Astrocyte (in vitro differentiated cells and primary cell): Measurements from ENCODE around the gene SLC17A7. TPM values are rescaled to one million over a fixed set of nuclear protein-coding genes. Genes with fewer than 3 reads are reported as not detected.

ENCODE experiments used
- DNase-seq: peaks from one replicate; pipeline ENCODE4 v3.0.0-alpha.2; 2010; ENCODE audit warnings: low read depth
- FAIRE-seq: peaks from 2 replicates; lab custom pipeline; 2011; peaks lifted over from hg19 to GRCh38; lab: Jason Lieb, UNC
- H2AFZ ChIP-seq: 2 replicates; pipeline ENCODE4 v1.6.0; 2012; ENCODE audit warnings: low read depth, low read length, inconsistent platforms
- H3K27ac ChIP-seq: 2 replicates; pipeline ENCODE4 v1.5.1; 2011; ENCODE audit warnings: low read depth, low read length, inconsistent platforms
- H3K27me3 ChIP-seq: 2 replicates; pipeline ENCODE4 v1.6.0; 2011; ENCODE audit warnings: low read length, inconsistent platforms; ENCODE audit not compliant: insufficient read depth
- H3K36me3 ChIP-seq: 2 replicates; pipeline ENCODE4 v1.5.1; 2011; ENCODE audit warnings: low read length, inconsistent platforms; ENCODE audit not compliant: insufficient read depth
- H3K4me1 ChIP-seq: 2 replicates; pipeline ENCODE4 v1.5.1; 2011; ENCODE audit warnings: low read length, inconsistent platforms; ENCODE audit not compliant: insufficient read depth
- H3K4me2 ChIP-seq: 2 replicates; pipeline ENCODE4 v1.6.0; 2012; ENCODE audit warnings: low read length, inconsistent platforms
- H3K4me3 ChIP-seq: 2 replicates; pipeline ENCODE4 v1.5.1; 2011; ENCODE audit warnings: low read depth, mild to moderate bottlenecking, low read length, inconsistent platforms; ENCODE audit not compliant: insufficient read depth
- H3K79me2 ChIP-seq: 2 replicates; pipeline ENCODE4 v1.6.0; 2012; ENCODE audit warnings: mild to moderate bottlenecking, low read length, inconsistent platforms; ENCODE audit not compliant: insufficient read depth
- H3K9ac ChIP-seq: 2 replicates; pipeline ENCODE4 v1.6.0; 2012; ENCODE audit warnings: mild to moderate bottlenecking, low read length, inconsistent platforms
- H3K9me3 ChIP-seq: 2 replicates; pipeline ENCODE4 v1.5.1; 2012; ENCODE audit warnings: low read depth, mild to moderate bottlenecking, low read length, inconsistent platforms; ENCODE audit not compliant: insufficient read depth
- H4K20me1 ChIP-seq: 2 replicates; pipeline ENCODE4 v1.6.0; 2012; ENCODE audit warnings: low read length, inconsistent platforms; ENCODE audit not compliant: insufficient read depth
- H3K27ac Mint-ChIP-seq: one replicate; pipeline ENCODE4 v1.8.0; 2021; ENCODE audit warnings: mild to moderate bottlenecking, mixed read lengths; ENCODE audit not compliant: unreplicated experiment
- H3K27me3 Mint-ChIP-seq: one replicate; pipeline ENCODE4 v1.8.0; 2021; ENCODE audit warnings: low read depth, mixed read lengths; ENCODE audit not compliant: unreplicated experiment
- H3K36me3 Mint-ChIP-seq: one replicate; pipeline ENCODE4 v1.8.0; 2021; ENCODE audit warnings: low read depth, mixed read lengths; ENCODE audit not compliant: unreplicated experiment
- H3K4me1 Mint-ChIP-seq: one replicate; pipeline ENCODE4 v1.8.0; 2021; ENCODE audit warnings: low read depth, mixed read lengths; ENCODE audit not compliant: unreplicated experiment
- H3K4me3 Mint-ChIP-seq: one replicate; pipeline ENCODE4 v1.8.0; 2021; ENCODE audit warnings: mild to moderate bottlenecking, moderate library complexity, mixed read lengths; ENCODE audit not compliant: unreplicated experiment
- H3K9me3 Mint-ChIP-seq: one replicate; pipeline ENCODE4 v1.8.0; 2021; ENCODE audit warnings: mild to moderate bottlenecking, mixed read lengths; ENCODE audit not compliant: unreplicated experiment
- EZH2 ChIP-seq: IDR thresholded peaks from 2 replicates; pipeline ENCODE4 v1.6.1; 2012; ENCODE audit warnings: mild to moderate bottlenecking, low read length, inconsistent platforms; ENCODE audit not compliant: insufficient read depth
- total RNA-seq: library from RNA; stranded (reverse); gene quantifications from 2 replicates; pipeline ENCODE4 v1.2.1, GENCODE V29; 2021
- TF ChIP-seq, protein P1 (sequence below): IDR thresholded peaks from 2 replicates; pipeline ENCODE4 v1.5.1; 2011; ENCODE audit warnings: low read depth, mild to moderate bottlenecking, inconsistent platforms, low read length, moderate library complexity; ENCODE audit not compliant: insufficient read depth

The SLC17A7 gene
- total RNA-seq, 1 donor from 2014 or later = 0.16 TPM

DNA sequence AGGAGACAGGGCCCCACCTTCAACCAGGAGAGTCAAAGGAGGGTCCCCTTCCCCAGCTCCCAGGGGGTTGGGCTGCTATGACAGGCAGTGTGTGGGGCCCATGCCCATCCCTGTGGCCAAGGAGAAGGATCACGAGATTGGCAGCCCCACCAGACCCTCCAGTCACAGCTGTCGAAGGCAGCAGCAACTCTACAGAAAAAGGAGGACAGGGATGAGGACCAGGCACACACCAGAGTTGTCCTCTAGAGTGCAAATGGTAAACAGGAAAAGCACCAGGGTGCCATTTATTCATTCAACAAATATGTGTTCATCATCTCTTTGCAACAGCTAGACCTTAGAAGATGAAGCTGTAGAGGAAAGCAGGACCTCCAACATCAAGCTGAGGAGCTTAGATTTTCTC is 22.2 kb downstream of the SLC17A7 start:
- Histone ChIP-seq H3K9me3 (no peaks in the 10 kb centered on the region), H3K9ac (no peak overlapping the region), H2AFZ (no peak overlapping the region), H4K20me1 (peaks cover 7% of the 10 kb centered on the region), H3K79me2 (no peaks in the 10 kb centered on the region), H3K27me3 (peaks cover 67% of the 10 kb centered on the region), H3K4me2 (no peak overlapping the region), H3K36me3 (no peaks in the 10 kb centered on the region), H3K27ac (no peak overlapping the region), H3K4me1 (peaks cover 4% of the 10 kb centered on the region), H3K4me3 (no peak overlapping the region)
- H3K9me3 Mint-ChIP-seq = no peaks in the 10 kb centered on the region
- DNase-seq (no peak), FAIRE-seq (no peak)
- peaks cover 79% of the 10 kb centered on the region for H3K27me3 Mint-ChIP-seq
- H3K36me3 Mint-ChIP-seq = peaks cover 3% of the 10 kb centered on the region
- no peak overlapping the region for H3K27ac Mint-ChIP-seq
- TF ChIP-seq, protein P1, sequence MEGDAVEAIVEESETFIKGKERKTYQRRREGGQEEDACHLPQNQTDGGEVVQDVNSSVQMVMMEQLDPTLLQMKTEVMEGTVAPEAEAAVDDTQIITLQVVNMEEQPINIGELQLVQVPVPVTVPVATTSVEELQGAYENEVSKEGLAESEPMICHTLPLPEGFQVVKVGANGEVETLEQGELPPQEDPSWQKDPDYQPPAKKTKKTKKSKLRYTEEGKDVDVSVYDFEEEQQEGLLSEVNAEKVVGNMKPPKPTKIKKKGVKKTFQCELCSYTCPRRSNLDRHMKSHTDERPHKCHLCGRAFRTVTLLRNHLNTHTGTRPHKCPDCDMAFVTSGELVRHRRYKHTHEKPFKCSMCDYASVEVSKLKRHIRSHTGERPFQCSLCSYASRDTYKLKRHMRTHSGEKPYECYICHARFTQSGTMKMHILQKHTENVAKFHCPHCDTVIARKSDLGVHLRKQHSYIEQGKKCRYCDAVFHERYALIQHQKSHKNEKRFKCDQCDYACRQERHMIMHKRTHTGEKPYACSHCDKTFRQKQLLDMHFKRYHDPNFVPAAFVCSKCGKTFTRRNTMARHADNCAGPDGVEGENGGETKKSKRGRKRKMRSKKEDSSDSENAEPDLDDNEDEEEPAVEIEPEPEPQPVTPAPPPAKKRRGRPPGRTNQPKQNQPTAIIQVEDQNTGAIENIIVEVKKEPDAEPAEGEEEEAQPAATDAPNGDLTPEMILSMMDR = no peak
- no peak overlapping the region for H3K4me3 Mint-ChIP-seq
- H3K4me1 Mint-ChIP-seq = peaks cover 4% of the 10 kb centered on the region

DNA sequence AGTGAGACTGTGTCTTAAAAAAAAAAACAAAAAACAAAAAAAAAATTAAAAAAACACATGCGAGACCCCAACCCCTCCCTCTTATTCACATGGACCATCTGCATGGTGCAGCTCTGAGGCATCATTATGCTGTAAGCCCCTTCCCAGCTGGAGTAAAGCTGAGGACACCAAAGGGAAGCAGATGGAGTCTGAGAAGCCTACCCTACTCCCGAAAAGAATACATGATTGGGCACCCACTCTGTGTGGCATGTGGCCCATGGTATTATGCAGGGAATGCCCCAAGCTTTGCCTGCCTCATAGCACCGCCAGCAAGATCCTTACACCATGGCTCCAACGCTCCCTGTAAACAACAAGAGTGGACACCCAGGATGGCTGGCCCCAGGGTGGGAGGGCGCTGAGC is 22.8 kb downstream of the SLC17A7 start:
- Histone ChIP-seq H3K4me3 (no peak overlapping the region), H3K27me3 (peaks cover 61% of the 10 kb centered on the region), H2AFZ (no peak overlapping the region), H3K9ac (no peak overlapping the region), H3K4me1 (peaks cover 4% of the 10 kb centered on the region), H3K79me2 (no peaks in the 10 kb centered on the region), H3K4me2 (no peak overlapping the region), H3K9me3 (no peaks in the 10 kb centered on the region), H3K27ac (no peak overlapping the region), H3K36me3 (no peaks in the 10 kb centered on the region), H4K20me1 (peaks cover 7% of the 10 kb centered on the region)
- FAIRE-seq (no peak), DNase-seq (no peak)
- Mint-ChIP-seq H3K36me3 (peaks cover 3% of the 10 kb centered on the region), H3K4me1 (peaks cover 4% of the 10 kb centered on the region), H3K27me3 (peaks cover 79% of the 10 kb centered on the region), H3K27ac (no peak overlapping the region), H3K4me3 (no peak overlapping the region), H3K9me3 (no peaks in the 10 kb centered on the region)
- TF ChIP-seq, protein P1 = no peak
- TF ChIP-seq EZH2 = no peak

DNA sequence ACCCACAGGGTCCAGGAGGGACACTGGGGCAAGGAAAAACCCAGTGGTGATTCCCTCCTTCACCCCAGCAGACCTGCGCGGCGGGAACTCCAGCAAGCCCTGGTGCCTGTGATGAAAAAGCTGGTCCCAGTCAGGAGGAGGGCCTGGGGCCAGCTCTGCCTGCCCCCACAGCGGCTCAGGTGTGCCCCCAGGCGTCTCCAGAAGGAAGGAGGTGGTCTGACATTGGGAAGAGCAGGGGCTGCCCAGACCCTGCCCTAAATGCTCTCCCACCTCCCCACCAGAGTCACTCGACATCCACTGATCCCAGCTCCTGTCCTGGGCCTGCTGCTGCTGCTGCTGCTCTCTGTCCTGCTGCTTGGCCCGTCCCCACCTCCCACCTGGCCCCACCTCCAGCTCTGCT is 24.2 kb downstream of the SLC17A7 start:
- Histone ChIP-seq H3K4me2 (no peak overlapping the region), H2AFZ (no peak overlapping the region), H4K20me1 (peaks cover 7% of the 10 kb centered on the region), H3K36me3 (no peaks in the 10 kb centered on the region), H3K27ac (no peak overlapping the region), H3K9me3 (no peaks in the 10 kb centered on the region), H3K9ac (no peak overlapping the region), H3K27me3 (peaks cover 47% of the 10 kb centered on the region), H3K79me2 (no peaks in the 10 kb centered on the region), H3K4me1 (no peaks in the 10 kb centered on the region), H3K4me3 (no peak overlapping the region)
- H3K4me1 Mint-ChIP-seq = peaks cover 4% of the 10 kb centered on the region
- DNase-seq (no peak), FAIRE-seq (no peak)
- no peak for TF ChIP-seq EZH2
- H3K4me3 Mint-ChIP-seq = no peak overlapping the region
- no peak overlapping the region for H3K27ac Mint-ChIP-seq
- peaks cover 3% of the 10 kb centered on the region for H3K36me3 Mint-ChIP-seq
- H3K9me3 Mint-ChIP-seq = no peaks in the 10 kb centered on the region
- H3K27me3 Mint-ChIP-seq = peaks cover 82% of the 10 kb centered on the region
